Lung (tissue), 12 donors: ENCODE data around the gene FAM228B. TPM values are rescaled to one million over a fixed set of nuclear protein-coding genes. Genes with fewer than 3 reads are reported as not detected.
"Not testable (repeated sequence)": the region's sequence is repeated elsewhere in the genome, so short reads cannot be mapped to it uniquely, and the experiment has no call there.

ENCODE experiments used
- ATAC-seq: fragments of 200-7000 bp; cut with Tn5 transposase; one replicate; pipeline ENCODE4 v1.9.1; 2020; ENCODE audit warnings: moderate number of reproducible peaks; ENCODE audit not compliant: insufficient read depth, low FRiP score
- DNase-seq, 3 donors: peaks; one replicate each; pipeline ENCODE4 v3.0.0-alpha.2; 2013 to 2017
- H3K27ac ChIP-seq, 2 donors: one replicate each; pipeline ENCODE4 v1.5.1; 2013; ENCODE audit warnings: mild to moderate bottlenecking in 2 of 2, moderate library complexity in 2 of 2, control low read depth in 1 of 2, inconsistent platforms in 1 of 2, low read depth in 1 of 2, low read length in 1 of 2
- H3K27me3 ChIP-seq, 3 donors: one replicate each; pipeline ENCODE4 v1.5.1; 2013; ENCODE audit warnings: low read length in 2 of 3; ENCODE audit not compliant: control insufficient read depth in 3 of 3, insufficient read depth in 3 of 3
- H3K36me3 ChIP-seq, 4 donors: one replicate each; pipeline ENCODE4 v1.5.1; 2013; ENCODE audit warnings: low read length in 4 of 4, mild to moderate bottlenecking in 1 of 4, moderate library complexity in 1 of 4; ENCODE audit not compliant: control insufficient read depth in 4 of 4, insufficient read depth in 4 of 4
- H3K4me1 ChIP-seq, 5 donors: one replicate each; pipeline ENCODE4 v1.5.1; 2013; ENCODE audit warnings: low read length in 5 of 5, mild to moderate bottlenecking in 2 of 5, moderate library complexity in 1 of 5; ENCODE audit not compliant: control insufficient read depth in 5 of 5, insufficient read depth in 5 of 5
- H3K4me3 ChIP-seq: one replicate; pipeline ENCODE4 v1.5.1; 2013; ENCODE audit warnings: mild to moderate bottlenecking, control low read depth, moderate library complexity
- H3K9ac ChIP-seq, 2 donors: one replicate each; pipeline ENCODE4 v1.5.1; 2013; ENCODE audit warnings: low read length in 2 of 2, control low read depth in 1 of 2; ENCODE audit not compliant: insufficient read depth in 1 of 2
- H3K9me3 ChIP-seq, 4 donors: one replicate each; pipeline ENCODE4 v1.5.1; 2013; ENCODE audit warnings: low read length in 3 of 4, mild to moderate bottlenecking in 1 of 4, moderate library complexity in 1 of 4; ENCODE audit not compliant: control insufficient read depth in 4 of 4, insufficient read depth in 3 of 4
- WGBS, 2 donors: extraction: QIAGEN DNeasy Blood & Tissue Kit; methylation state at CpG; one replicate each; pipeline ENCODE4 v1.1.7; 2013; 5-methylcytosine and 5-hydroxymethylcytosine counted together
- polyA plus RNA-seq, 2 donors: library from polyadenylated mRNA; stranded (reverse); fragments of 200-250 nt; gene quantifications; one replicate each; pipeline ENCODE4 v1.2.1, GENCODE V29; 2013
- total RNA-seq, 2 donors: library from RNA; depleted of rRNA in 1 of 2; stranded (reverse); fragments of >200 nt in 1 of 2; gene quantifications; one replicate each; pipeline ENCODE4 v1.2.1, GENCODE V29; 2014 to 2021
- TF ChIP-seq, protein P1 (sequence below): IDR thresholded peaks from 2 replicates; pipeline ENCODE4 v1.5.1; 2012; ENCODE audit warnings: mild to moderate bottlenecking; ENCODE audit errors: control extremely low read depth, extremely low read depth
- donor health status: control.
- donor health status: control.
- donor health status: Bipolar disorder and iron deficiency.
- donor health status: healthy.
- donor health status: DM: yes; HTN: yes; CAD: no.

The FAM228B gene
- total and polyA plus RNA-seq, 4 donors = 5.0 to 35.4 (median 22.0) TPM

DNA sequence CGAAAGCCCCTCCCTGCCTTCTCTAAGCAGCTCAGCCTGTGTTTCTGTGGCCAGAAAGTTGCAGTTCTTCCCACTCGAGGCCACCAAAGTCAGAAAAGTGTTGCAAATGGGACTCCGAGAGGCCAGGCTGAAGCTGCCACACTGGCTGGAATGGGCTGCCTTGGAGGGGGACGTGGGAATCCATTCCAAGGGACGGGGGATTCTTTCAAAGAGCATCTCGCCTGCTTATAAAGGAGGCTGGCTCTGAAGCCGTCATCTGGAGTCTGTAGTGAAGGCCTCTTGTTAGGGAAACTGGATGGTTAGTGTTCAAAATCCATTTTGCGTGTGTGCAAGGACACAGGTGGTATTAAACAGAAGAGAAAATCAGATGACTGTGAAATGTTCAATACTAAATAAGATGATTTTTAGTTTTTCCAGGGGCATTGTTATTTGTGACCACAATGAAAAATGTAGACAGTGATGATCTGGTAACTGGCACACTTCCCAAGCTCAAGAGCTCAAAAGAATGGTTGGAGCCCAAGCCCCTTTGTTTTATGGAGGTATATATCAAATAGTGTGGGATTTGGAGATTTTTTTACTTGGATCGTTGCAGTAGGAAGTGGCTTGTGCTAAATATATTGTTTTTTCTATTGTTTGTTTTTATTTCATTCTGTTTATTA, 782 bp downstream of the FAM228B start:
- H3K36me3 ChIP-seq = peaks cover 0 to 4% (median 0%) of the 10 kb centered on the region in 4 donors
- H3K9ac ChIP-seq = peak overlapping the region; percentile 82 to 87
- H3K27me3 ChIP-seq = no peaks in the 10 kb centered on the region
- DNase-seq (peak in 2 of 3 donors; percentile 57 to 81), ATAC-seq (no peak)
- peak overlapping the region; percentile 81 for H3K4me3 ChIP-seq
- peaks cover 0 to 3% (median 0%) of the 10 kb centered on the region in 4 donors for H3K9me3 ChIP-seq
- WGBS, 2 donors = 9 to 10% methylated on average over 9 of the region's 9 CpGs
- H3K27ac ChIP-seq = peak overlapping the region; percentile 95 to 97
- peaks cover 0 to 43% (median 6%) of the 10 kb centered on the region in 5 donors for H3K4me1 ChIP-seq
- TF ChIP-seq, protein P1, sequence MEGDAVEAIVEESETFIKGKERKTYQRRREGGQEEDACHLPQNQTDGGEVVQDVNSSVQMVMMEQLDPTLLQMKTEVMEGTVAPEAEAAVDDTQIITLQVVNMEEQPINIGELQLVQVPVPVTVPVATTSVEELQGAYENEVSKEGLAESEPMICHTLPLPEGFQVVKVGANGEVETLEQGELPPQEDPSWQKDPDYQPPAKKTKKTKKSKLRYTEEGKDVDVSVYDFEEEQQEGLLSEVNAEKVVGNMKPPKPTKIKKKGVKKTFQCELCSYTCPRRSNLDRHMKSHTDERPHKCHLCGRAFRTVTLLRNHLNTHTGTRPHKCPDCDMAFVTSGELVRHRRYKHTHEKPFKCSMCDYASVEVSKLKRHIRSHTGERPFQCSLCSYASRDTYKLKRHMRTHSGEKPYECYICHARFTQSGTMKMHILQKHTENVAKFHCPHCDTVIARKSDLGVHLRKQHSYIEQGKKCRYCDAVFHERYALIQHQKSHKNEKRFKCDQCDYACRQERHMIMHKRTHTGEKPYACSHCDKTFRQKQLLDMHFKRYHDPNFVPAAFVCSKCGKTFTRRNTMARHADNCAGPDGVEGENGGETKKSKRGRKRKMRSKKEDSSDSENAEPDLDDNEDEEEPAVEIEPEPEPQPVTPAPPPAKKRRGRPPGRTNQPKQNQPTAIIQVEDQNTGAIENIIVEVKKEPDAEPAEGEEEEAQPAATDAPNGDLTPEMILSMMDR = no peak

DNA sequence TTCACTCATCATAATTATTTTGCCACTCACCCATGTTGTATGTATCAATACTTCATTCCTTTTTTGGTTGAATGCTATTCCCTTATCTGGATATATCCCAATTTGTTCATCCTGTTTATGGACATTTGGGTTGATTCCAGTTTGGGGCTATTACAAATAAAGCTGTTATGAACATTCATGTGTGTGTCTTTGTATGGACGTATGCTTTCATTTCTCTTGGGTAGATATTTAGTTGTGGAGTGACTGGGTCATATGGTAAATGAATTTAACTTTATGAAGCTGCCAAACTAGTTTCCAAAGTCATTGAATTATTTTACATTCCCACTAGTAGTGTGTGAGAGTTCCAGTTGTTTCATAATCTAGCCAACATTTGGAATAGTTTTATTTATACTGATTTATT, 2.7 kb downstream of the FAM228B start:
- DNase-seq = peak in 2 of 3 donors; percentile 98
- H3K36me3 ChIP-seq = peaks cover 0 to 4% (median 0%) of the 10 kb centered on the region in 4 donors
- H3K27ac ChIP-seq = no peak overlapping the region
- H3K4me3 ChIP-seq = no peak overlapping the region
- ATAC-seq = no peak
- TF ChIP-seq, protein P1 = no peak
- peaks cover 0 to 3% (median 0%) of the 10 kb centered on the region in 4 donors for H3K9me3 ChIP-seq
- H3K9ac ChIP-seq = no peak overlapping the region
- 53 to 66% methylated on average over 1 of the region's 1 CpG for WGBS, 2 donors
- peaks cover 0 to 38% (median 6%) of the 10 kb centered on the region in 5 donors for H3K4me1 ChIP-seq
- no peaks in the 10 kb centered on the region for H3K27me3 ChIP-seq

DNA sequence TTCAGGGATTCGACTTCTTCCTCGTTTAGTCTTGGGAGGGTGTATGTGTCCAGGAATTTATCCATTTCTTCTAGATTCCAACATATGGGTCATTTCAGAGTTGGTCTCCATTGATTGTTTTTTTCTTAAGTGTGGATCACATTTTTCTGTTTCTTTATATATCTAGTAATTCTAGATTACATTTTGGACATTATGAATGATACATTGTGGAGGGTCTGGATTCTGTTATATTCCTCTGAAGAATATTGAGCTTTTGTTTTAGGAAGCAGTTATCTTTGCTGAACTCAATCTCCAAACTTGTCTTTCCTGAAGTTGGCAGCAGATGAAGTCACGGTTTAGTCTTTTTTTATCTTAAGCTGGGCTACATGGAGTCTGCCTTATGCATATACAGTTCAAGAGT, 9.3 kb downstream of the FAM228B start:
- TF ChIP-seq, protein P1 = no peak
- no peak for ATAC-seq
- peaks cover 0 to 6% (median 2%) of the 10 kb centered on the region in 4 donors for H3K36me3 ChIP-seq
- no peak overlapping the region for H3K27ac ChIP-seq
- no peak overlapping the region for H3K9ac ChIP-seq
- no peak for DNase-seq
- H3K9me3 ChIP-seq = peaks cover 0 to 4% (median 0%) of the 10 kb centered on the region in 4 donors
- 97 to 100% methylated on average over 3 of the region's 3 CpGs for WGBS, 2 donors
- no peaks in the 10 kb centered on the region for H3K27me3 ChIP-seq
- H3K4me1 ChIP-seq = no peaks in the 10 kb centered on the region
- H3K4me3 ChIP-seq = no peak overlapping the region

DNA sequence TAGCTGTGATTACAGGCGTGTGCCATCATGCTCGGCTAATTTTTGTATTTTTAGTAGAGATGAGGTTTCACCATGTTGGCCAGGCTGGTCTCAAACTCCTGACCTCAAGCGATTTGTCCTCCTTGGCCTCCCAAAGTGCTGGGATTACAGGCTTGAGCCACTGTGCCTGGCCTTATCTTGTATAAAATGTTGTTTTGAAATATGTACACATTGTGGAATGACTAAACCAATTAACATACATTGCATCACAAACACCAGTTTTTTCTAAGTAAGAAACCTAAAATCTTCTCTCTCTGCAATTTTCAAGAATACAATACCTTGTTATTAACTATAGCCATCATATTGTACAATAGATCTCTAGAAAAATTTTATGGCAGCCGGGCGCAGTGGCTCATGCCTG, 17.0 kb downstream of the FAM228B start:
- H3K4me3 ChIP-seq, H3K9ac ChIP-seq, ATAC-seq, DNase-seq, H3K27ac ChIP-seq, H3K4me1 ChIP-seq, H3K27me3 ChIP-seq, H3K9me3 ChIP-seq: not testable (repeated sequence)
- 91 to 92% methylated on average over 5 of the region's 5 CpGs for WGBS, 2 donors
- H3K36me3 ChIP-seq = peaks cover 0 to 10% (median 7%) of the 10 kb centered on the region in 4 donors
